Measurements from ENCODE around the gene PCID2. TPM values are rescaled to one million over a fixed set of nuclear protein-coding genes. Genes with fewer than 3 reads are reported as not detected.

The PCID2 gene
- total and polyA plus RNA-seq, 2 of the 13 experiments (the other 11 are each of a cell fraction or from before 2014, with no cell fraction given), result 65.0 to 111 TPM

DNA sequence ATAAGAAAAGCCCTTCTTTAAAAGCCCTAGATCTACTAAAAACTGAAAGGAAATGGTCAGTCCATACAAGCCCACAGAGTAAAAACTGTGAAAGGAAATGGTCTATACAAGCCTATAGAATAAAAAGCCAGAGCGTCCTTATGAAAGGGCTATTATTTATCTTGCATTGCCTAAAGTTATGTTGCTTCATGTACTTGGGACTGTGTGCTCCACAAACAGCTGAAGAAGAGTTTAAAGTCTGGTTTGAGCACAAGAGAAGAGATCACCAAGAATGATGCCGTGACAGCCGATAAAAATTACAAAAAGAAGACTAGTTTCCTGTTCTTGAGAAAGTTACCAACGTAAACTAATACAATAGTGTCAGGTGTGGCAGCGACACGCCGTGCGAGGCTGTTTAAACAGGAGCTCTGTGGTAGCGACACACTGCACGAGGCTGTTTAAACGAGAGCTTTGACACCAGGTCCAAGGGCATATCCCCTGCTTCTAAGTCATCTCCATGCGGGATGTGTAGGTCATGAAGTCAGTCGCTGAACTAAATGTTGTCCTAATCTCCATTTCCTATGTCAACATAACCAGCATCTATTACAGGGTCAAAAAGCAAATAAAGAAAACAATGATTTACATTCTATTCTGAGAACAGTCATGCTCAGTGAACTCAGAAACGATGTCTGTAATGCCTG lies 24.9 kb downstream of the PCID2 start (continued):
- TF ChIP-seq, protein P1, sequence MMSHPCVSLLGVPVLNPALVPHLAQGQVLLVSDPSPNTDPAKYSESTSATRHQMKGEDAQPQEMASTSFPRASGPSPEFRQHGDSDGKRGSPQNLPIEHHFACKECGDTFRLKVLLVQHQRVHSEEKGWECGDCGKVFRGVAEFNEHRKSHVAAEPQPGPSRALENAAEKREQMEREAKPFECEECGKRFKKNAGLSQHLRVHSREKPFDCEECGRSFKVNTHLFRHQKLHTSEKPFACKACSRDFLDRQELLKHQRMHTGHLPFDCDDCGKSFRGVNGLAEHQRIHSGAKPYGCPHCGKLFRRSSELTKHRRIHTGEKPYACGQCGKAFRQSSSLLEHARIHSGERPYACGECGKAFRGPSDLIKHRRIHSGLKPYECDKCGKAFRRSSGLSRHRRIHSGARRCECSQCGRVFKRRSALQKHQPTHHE (CRISPR knock-in tag; IDR thresholded peaks at IDR 0.05; ENCODE audit: borderline replicate concordance), result no peak
- TF ChIP-seq SNAPC4 (CRISPR knock-in tag; IDR thresholded peaks at IDR 0.05) (no peak), ZNF225 (CRISPR knock-in tag; IDR thresholded peaks at IDR 0.05) (no peak), ZNF75D (CRISPR knock-in tag; IDR thresholded peaks at IDR 0.05; ENCODE audit: borderline replicate concordance) (no peak), HNRNPL (IDR thresholded peaks at IDR 0.05; ENCODE audit: low read depth, low read length) (no peak), TERF1 (CRISPR knock-in tag; IDR thresholded peaks at IDR 0.05) (no peak), ZNF451 (CRISPR knock-in tag; IDR thresholded peaks at IDR 0.05) (no peak), NPAS2 (CRISPR knock-in tag; IDR thresholded peaks at IDR 0.05; ENCODE audit: borderline replicate concordance) (no peak), ZMAT3 (CRISPR knock-in tag; conservative IDR thresholded peaks at IDR 0.05) (0 out of 2 replicates have a peak, but pooled peaks have one; percentile 42), ZNF281 (CRISPR knock-in tag; IDR thresholded peaks at IDR 0.05; ENCODE audit: borderline replicate concordance) (no peak), SETDB1 (CRISPR knock-in tag; IDR thresholded peaks at IDR 0.05; ENCODE audit: borderline replicate concordance) (no peak), HOXA3 (CRISPR knock-in tag; IDR thresholded peaks at IDR 0.05) (peak; percentile 77; the same call in 1 of the 2 replicates), MZF1 (CRISPR knock-in tag; IDR thresholded peaks at IDR 0.05; ENCODE audit: borderline replicate concordance) (no peak)
- TF ChIP-seq, protein P2, sequence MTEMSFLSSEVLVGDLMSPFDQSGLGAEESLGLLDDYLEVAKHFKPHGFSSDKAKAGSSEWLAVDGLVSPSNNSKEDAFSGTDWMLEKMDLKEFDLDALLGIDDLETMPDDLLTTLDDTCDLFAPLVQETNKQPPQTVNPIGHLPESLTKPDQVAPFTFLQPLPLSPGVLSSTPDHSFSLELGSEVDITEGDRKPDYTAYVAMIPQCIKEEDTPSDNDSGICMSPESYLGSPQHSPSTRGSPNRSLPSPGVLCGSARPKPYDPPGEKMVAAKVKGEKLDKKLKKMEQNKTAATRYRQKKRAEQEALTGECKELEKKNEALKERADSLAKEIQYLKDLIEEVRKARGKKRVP (CRISPR knock-in tag; IDR thresholded peaks at IDR 0.05), result peak in 1 of 2 experiments; percentile 59; a peak in 2 of 4 replicates
- TF ChIP-seq, protein P3, sequence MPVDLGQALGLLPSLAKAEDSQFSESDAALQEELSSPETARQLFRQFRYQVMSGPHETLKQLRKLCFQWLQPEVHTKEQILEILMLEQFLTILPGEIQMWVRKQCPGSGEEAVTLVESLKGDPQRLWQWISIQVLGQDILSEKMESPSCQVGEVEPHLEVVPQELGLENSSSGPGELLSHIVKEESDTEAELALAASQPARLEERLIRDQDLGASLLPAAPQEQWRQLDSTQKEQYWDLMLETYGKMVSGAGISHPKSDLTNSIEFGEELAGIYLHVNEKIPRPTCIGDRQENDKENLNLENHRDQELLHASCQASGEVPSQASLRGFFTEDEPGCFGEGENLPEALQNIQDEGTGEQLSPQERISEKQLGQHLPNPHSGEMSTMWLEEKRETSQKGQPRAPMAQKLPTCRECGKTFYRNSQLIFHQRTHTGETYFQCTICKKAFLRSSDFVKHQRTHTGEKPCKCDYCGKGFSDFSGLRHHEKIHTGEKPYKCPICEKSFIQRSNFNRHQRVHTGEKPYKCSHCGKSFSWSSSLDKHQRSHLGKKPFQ (CRISPR knock-in tag; IDR thresholded peaks at IDR 0.05; ENCODE audit: insufficient replicate concordance), result no peak

Measured in HepG2 (cell line).